GM19397 (cell line): ENCODE results near the gene ITGB1BP2.
"Not testable (repeated sequence)": the region's sequence is repeated elsewhere in the genome, so short reads cannot be mapped to it uniquely, and the experiment has no call there.

Experiments
- ATAC-seq: cut with Tn5 transposase; IDR thresholded peaks from one replicate; pipeline ENCODE4 v1.9.1; 2021; ENCODE audit warnings: mild to moderate bottlenecking, moderate library complexity; ENCODE audit not compliant: unreplicated experiment

The ITGB1BP2 gene

GRCh38 chrX:71300495-71300894, 1.1 kb upstream of the ITGB1BP2 start:
- not testable (repeated sequence) for ATAC-seq

GRCh38 chrX:71302461-71303213, 1.1 kb downstream of the ITGB1BP2 start:
- ATAC-seq, result no peak

- ATAC-seq, result no peak
Measured at GRCh38 chrX:71304561-71304960, 3.0 kb downstream of the ITGB1BP2 start.

- ATAC-seq, result no peak
Measured at GRCh38 chrX:71315917-71316316, 14.4 kb downstream of the ITGB1BP2 start.

GRCh38 chrX:71316959-71317358, 15.4 kb downstream of the ITGB1BP2 start:
- ATAC-seq, result not testable (repeated sequence)

GRCh38 chrX:71320126-71320525, 18.6 kb downstream of the ITGB1BP2 start:
- no peak for ATAC-seq

GRCh38 chrX:71321731-71322130, 20.2 kb downstream of the ITGB1BP2 start:
- no peak for ATAC-seq

- not testable (repeated sequence) for ATAC-seq
Measured at GRCh38 chrX:71324452-71324851, 22.9 kb downstream of the ITGB1BP2 start.

- no peak for ATAC-seq
Measured at GRCh38 chrX:71326394-71326793, 24.8 kb downstream of the ITGB1BP2 start.

GRCh38 chrX:71349151-71349665, 47.7 kb downstream of the ITGB1BP2 start:
- not testable (repeated sequence) for ATAC-seq

GRCh38 chrX:71349867-71350266, 48.3 kb downstream of the ITGB1BP2 start:
- not testable (repeated sequence) for ATAC-seq

- not testable (repeated sequence) for ATAC-seq
Measured at GRCh38 chrX:71352439-71352838, 50.9 kb downstream of the ITGB1BP2 start.
